ENCODE results near the gene FOXO6. TPM values are rescaled to one million over a fixed set of nuclear protein-coding genes. Genes with fewer than 3 reads are reported as not detected.

The FOXO6 gene
- total RNA-seq, 1 experiment from 2014 or later, result 5.4 TPM

DNA sequence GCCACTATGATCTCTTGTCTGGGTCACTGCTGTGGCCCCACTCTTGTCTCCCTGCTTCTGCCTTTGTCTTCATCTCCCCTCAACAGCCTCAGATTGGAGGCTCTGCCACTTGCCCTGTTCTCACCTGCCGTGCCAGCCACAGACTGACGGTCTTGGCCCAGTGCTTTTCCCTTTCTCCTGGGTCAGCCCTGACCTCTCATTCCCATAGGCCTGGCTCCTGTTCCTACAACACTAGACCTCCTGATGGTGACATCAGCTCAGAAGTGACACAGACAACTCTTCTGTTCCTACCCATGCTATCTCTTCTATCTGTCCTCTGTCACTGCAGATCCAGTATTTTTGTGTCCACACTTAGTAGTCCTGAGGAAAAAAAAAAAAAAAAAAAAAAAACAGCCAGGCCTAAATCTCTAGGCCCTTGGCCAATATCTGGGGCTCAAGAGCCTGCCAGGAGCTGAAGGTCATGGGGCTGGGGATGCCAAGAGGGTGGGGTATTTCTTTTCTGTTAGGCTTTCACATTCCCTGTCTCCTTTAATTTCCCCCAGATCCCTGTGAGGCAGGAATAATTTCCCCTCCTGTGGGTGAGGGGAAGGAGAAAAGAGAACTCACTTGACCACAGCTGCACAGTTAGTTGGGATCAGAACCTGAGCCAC lies 42.0 kb upstream of the FOXO6 start:
- peaks cover 2% of the 10 kb centered on the region; the same call in 1 of the 2 replicates for H3K27me3 Mint-ChIP-seq (ENCODE audit: low read depth)

More for the DNA sequence above, 42.0 kb upstream of the FOXO6 start:
- no peak overlapping the region for H3K4me3 Mint-ChIP-seq
- ChIA-PET CTCF (interaction anchor here (0.5 to 5.5 kb wide), 9 partner anchors 13 to 673 kb away, joined by 3 to 87 read pairs (median 4); no protein-coding TSS in a partner anchor), POLR2A (no interaction called here)
- H3K4me1 Mint-ChIP-seq, result peaks cover 28% of the 10 kb centered on the region
- no peaks in the 10 kb centered on the region for H3K9me3 Mint-ChIP-seq
- no peak overlapping the region for H3K27ac Mint-ChIP-seq
- DNase-seq (ENCODE audit: low spot score) (no peak), ATAC-seq (no peak)
- TF ChIP-seq GRHL2 (CRISPR knock-in tag; IDR thresholded peaks at IDR 0.05; ENCODE audit: insufficient replicate concordance, severe bottlenecking) (no peak), ZNF671 (CRISPR knock-in tag; IDR thresholded peaks at IDR 0.05) (no peak), PRRX2 (CRISPR knock-in tag; IDR thresholded peaks at IDR 0.05) (no peak), NFE2L1 (CRISPR knock-in tag; IDR thresholded peaks at IDR 0.05) (no peak), ETV6 (CRISPR knock-in tag; IDR thresholded peaks at IDR 0.05) (no peak), ZNF263 (CRISPR knock-in tag; IDR thresholded peaks at IDR 0.05; ENCODE audit: low read depth) (no peak), MXD4 (CRISPR knock-in tag; IDR thresholded peaks at IDR 0.05; ENCODE audit: borderline replicate concordance) (no peak), JAZF1 (CRISPR knock-in tag; IDR thresholded peaks at IDR 0.05) (no peak), GTF2I (CRISPR knock-in tag; conservative IDR thresholded peaks at IDR 0.05) (no peak)
- TF ChIP-seq, protein P1, sequence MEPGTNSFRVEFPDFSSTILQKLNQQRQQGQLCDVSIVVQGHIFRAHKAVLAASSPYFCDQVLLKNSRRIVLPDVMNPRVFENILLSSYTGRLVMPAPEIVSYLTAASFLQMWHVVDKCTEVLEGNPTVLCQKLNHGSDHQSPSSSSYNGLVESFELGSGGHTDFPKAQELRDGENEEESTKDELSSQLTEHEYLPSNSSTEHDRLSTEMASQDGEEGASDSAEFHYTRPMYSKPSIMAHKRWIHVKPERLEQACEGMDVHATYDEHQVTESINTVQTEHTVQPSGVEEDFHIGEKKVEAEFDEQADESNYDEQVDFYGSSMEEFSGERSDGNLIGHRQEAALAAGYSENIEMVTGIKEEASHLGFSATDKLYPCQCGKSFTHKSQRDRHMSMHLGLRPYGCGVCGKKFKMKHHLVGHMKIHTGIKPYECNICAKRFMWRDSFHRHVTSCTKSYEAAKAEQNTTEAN (CRISPR knock-in tag; IDR thresholded peaks at IDR 0.05), result no peak
- TF ChIP-seq, protein P2, sequence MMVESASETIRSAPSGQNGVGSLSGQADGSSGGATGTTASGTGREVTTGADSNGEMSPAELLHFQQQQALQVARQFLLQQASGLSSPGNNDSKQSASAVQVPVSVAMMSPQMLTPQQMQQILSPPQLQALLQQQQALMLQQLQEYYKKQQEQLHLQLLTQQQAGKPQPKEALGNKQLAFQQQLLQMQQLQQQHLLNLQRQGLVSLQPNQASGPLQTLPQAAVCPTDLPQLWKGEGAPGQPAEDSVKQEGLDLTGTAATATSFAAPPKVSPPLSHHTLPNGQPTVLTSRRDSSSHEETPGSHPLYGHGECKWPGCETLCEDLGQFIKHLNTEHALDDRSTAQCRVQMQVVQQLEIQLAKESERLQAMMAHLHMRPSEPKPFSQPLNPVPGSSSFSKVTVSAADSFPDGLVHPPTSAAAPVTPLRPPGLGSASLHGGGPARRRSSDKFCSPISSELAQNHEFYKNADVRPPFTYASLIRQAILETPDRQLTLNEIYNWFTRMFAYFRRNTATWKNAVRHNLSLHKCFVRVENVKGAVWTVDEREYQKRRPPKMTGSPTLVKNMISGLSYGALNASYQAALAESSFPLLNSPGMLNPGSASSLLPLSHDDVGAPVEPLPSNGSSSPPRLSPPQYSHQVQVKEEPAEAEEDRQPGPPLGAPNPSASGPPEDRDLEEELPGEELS (CRISPR knock-in tag; IDR thresholded peaks at IDR 0.05), result no peak
- TF ChIP-seq, protein P3, sequence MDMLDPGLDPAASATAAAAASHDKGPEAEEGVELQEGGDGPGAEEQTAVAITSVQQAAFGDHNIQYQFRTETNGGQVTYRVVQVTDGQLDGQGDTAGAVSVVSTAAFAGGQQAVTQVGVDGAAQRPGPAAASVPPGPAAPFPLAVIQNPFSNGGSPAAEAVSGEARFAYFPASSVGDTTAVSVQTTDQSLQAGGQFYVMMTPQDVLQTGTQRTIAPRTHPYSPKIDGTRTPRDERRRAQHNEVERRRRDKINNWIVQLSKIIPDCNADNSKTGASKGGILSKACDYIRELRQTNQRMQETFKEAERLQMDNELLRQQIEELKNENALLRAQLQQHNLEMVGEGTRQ (CRISPR knock-in tag; IDR thresholded peaks at IDR 0.05), result no peak
- TF ChIP-seq, protein P4, sequence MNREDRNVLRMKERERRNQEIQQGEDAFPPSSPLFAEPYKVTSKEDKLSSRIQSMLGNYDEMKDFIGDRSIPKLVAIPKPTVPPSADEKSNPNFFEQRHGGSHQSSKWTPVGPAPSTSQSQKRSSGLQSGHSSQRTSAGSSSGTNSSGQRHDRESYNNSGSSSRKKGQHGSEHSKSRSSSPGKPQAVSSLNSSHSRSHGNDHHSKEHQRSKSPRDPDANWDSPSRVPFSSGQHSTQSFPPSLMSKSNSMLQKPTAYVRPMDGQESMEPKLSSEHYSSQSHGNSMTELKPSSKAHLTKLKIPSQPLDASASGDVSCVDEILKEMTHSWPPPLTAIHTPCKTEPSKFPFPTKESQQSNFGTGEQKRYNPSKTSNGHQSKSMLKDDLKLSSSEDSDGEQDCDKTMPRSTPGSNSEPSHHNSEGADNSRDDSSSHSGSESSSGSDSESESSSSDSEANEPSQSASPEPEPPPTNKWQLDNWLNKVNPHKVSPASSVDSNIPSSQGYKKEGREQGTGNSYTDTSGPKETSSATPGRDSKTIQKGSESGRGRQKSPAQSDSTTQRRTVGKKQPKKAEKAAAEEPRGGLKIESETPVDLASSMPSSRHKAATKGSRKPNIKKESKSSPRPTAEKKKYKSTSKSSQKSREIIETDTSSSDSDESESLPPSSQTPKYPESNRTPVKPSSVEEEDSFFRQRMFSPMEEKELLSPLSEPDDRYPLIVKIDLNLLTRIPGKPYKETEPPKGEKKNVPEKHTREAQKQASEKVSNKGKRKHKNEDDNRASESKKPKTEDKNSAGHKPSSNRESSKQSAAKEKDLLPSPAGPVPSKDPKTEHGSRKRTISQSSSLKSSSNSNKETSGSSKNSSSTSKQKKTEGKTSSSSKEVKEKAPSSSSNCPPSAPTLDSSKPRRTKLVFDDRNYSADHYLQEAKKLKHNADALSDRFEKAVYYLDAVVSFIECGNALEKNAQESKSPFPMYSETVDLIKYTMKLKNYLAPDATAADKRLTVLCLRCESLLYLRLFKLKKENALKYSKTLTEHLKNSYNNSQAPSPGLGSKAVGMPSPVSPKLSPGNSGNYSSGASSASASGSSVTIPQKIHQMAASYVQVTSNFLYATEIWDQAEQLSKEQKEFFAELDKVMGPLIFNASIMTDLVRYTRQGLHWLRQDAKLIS (CRISPR knock-in tag; IDR thresholded peaks at IDR 0.05; ENCODE audit: borderline replicate concordance), result no peak
- TF ChIP-seq, protein P5, sequence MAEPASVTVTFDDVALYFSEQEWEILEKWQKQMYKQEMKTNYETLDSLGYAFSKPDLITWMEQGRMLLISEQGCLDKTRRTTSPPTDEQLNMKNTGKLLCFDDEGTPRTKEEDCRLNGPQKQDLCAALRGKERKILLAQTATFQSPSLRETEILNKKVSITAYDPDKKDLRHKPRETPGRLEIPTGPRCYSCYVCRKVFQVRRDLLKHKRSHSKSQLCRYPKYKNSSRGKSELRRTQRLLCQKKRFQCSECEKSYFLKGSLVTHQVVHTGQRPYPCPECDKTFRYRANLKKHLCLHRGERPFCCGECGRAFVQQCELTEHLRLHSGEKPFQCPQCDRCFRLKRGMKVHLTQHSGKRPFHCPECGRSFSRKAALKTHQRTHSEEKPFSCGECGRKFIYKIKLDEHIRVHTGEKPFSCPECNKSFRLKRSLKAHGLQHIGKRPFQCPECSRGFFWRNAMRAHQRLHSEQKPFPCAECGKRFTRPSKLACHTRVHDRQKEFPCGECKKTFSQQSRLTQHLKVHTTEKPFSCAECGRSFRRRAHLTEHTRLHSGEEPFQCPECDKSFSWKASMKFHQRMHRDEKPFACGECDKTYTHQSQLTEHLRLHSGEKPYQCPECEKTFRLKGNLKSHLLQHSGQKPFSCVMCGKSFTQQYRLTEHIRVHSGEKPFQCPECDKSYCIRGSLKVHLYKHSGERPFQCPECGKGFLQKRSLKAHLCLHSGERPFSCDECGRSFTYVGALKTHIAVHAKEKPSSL (CRISPR knock-in tag; conservative IDR thresholded peaks at IDR 0.05), result no peak
- TF ChIP-seq, protein P6, sequence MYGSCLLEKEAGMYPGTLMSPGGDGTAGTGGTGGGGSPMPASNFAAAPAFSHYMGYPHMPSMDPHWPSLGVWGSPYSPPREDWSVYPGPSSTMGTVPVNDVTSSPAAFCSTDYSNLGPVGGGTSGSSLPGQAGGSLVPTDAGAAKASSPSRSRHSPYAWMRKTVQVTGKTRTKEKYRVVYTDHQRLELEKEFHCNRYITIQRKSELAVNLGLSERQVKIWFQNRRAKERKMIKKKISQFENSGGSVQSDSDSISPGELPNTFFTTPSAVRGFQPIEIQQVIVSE (CRISPR knock-in tag; IDR thresholded peaks at IDR 0.05; ENCODE audit: borderline replicate concordance), result no peak
- H3K36me3 Mint-ChIP-seq, result no peaks in the 10 kb centered on the region
